PC-9 (cell line): ENCODE measurements around the gene TAF11L7. TPM values are rescaled to one million over a fixed set of nuclear protein-coding genes. Genes with fewer than 3 reads are reported as not detected.
"Not testable (repeated sequence)": the region's sequence is repeated elsewhere in the genome, so short reads cannot be mapped to it uniquely, and the experiment has no call there.

Source experiments
- Bru-seq: library from RNA; stranded (reverse); fragments of 400-500 nt; gene quantifications from one replicate; lab custom pipeline; 2021; lab: Mats Ljungman, UMichigan
- BruChase-seq, 2 experiments: library from RNA; stranded (reverse); fragments of 400-500 nt; gene quantifications; one replicate each; lab custom pipeline; 2021; lab: Mats Ljungman, UMichigan
- BruUV-seq: library from RNA; stranded (reverse); fragments of 400-500 nt; replicated peaks from 2 replicates; lab custom pipeline; 2021; lab: Mats Ljungman, UMichigan
- CTCF ChIA-PET: fragments of 300-600 bp; sonication (Branson Sonifier 250); formaldehyde crosslinking; loops from one replicate; lab custom pipeline; 2022; ENCODE audit warnings: antibody characterized with exemption; lab: Charles Lee
- POLR2A ChIA-PET: fragments of 300-600 bp; sonication (Branson Sonifier 250); formaldehyde crosslinking; loops from one replicate; lab custom pipeline; 2022; ENCODE audit warnings: antibody characterized with exemption; ENCODE audit not compliant: unreplicated experiment; lab: Charles Lee
- DNase-seq, 2 experiments: peaks; one replicate each; pipeline versions ENCODE4 v3.0.0 to v3.0.0-alpha.2; 2015 to 2022; ENCODE audit warnings: mixed read lengths in 1 of 2
- H2AFZ ChIP-seq: fragments of 200-600 bp; sonication (generic); 2 replicates; pipeline ENCODE4 v1.8.1; 2017; ENCODE audit warnings: antibody characterized with exemption
- H3F3A ChIP-seq: fragments of 200-600 bp; sonication (generic); 2 replicates; pipeline ENCODE4 v1.8.1; 2017; ENCODE audit warnings: antibody characterized with exemption, mild to moderate bottlenecking, low read depth; ENCODE audit not compliant: insufficient read depth
- H3K27ac ChIP-seq: fragments of 200-600 bp; sonication (generic); 2 replicates; pipeline ENCODE4 v1.6.1; 2016; ENCODE audit warnings: mixed run types
- H3K27me3 ChIP-seq: fragments of 200-600 bp; sonication (generic); 2 replicates; pipeline ENCODE4 v1.6.1; 2016; ENCODE audit warnings: low read depth, mixed run types; ENCODE audit not compliant: insufficient read depth
- H3K36me3 ChIP-seq: fragments of 200-600 bp; sonication (generic); 2 replicates; pipeline ENCODE4 v1.6.1; 2016; ENCODE audit warnings: low read depth, mixed run types
- H3K4me1 ChIP-seq: fragments of 200-600 bp; sonication (generic); replicated peaks from 2 replicates; pipeline ENCODE4 v1.6.1; 2016; ENCODE audit warnings: mixed run types; ENCODE audit not compliant: insufficient read depth
- H3K4me2 ChIP-seq: fragments of 200-600 bp; sonication (generic); 2 replicates; pipeline ENCODE4 v1.6.1; 2017; ENCODE audit warnings: mixed run types
- H3K4me3 ChIP-seq: fragments of 200-600 bp; sonication (generic); 2 replicates; pipeline ENCODE4 v1.6.1; 2016; ENCODE audit warnings: mixed run types
- H3K79me2 ChIP-seq: fragments of 200-600 bp; sonication (generic); 2 replicates; pipeline ENCODE4 v1.6.1; 2017; ENCODE audit warnings: low read depth, mixed run types
- H3K9me2 ChIP-seq: fragments of 200-600 bp; sonication (generic); 2 replicates; pipeline ENCODE4 v1.8.1; 2017; ENCODE audit warnings: mild to moderate bottlenecking; ENCODE audit not compliant: insufficient read depth
- H3K9me3 ChIP-seq: fragments of 200-600 bp; sonication (generic); 2 replicates; pipeline ENCODE4 v1.8.1; 2016; ENCODE audit warnings: low read depth; ENCODE audit not compliant: insufficient read depth
- H4K20me1 ChIP-seq: fragments of 200-600 bp; sonication (generic); 2 replicates; pipeline ENCODE4 v1.8.1; 2017; ENCODE audit not compliant: insufficient read depth
- CTCF ChIP-seq: fragments of 200-600 bp; sonication (generic); conservative IDR thresholded peaks from 2 replicates; pipeline ENCODE4 v1.6.1; 2017; ENCODE audit warnings: mixed run types, antibody characterized with exemption, mild to moderate bottlenecking, moderate library complexity
- EZH2 ChIP-seq: fragments of 200-600 bp; sonication (generic); IDR thresholded peaks from 2 replicates; pipeline ENCODE4 v1.8.0; 2017; ENCODE audit warnings: antibody characterized with exemption, low read depth
- intact Hi-C: fragments of 100-400 bp; cut with micrococcal nuclease; formaldehyde crosslinking; loops from one replicate; pipeline ENCODE4 v1.10.0; 2022; ENCODE audit not compliant: unreplicated experiment
- long read RNA-seq: library from polyadenylated mRNA; stranded (forward); transcript quantifications from one replicate; pipeline ENCODE4 v2.0.0, GENCODE V29; 2022
- total RNA-seq: library from RNA; stranded (reverse); gene quantifications from 2 replicates; pipeline ENCODE4 v1.2.3, GENCODE V29; 2021

TAF11L7 gene
- not detected in 2 replicates for total RNA-seq
- Bru-seq, nascent RNA: not detected
- not detected for BruChase-seq, experiment 1, labeled RNA remaining after a 2-hour chase
- not detected for BruChase-seq, experiment 2, labeled RNA remaining after a 6-hour chase
- long read RNA-seq: 0 reads

GRCh38 chr5:17585658-17586057 is at the start of gene TAF11L7:
TSS of gene TAF11L7 (minus strand) at chr5:17585758.
- H3K36me3 ChIP-seq, H3K27me3 ChIP-seq, H3K4me3 ChIP-seq, H3K4me1 ChIP-seq, H3K9me3 ChIP-seq, H3K79me2 ChIP-seq, H3K9me2 ChIP-seq, H3K4me2 ChIP-seq, POLR2A ChIA-PET, H3K27ac ChIP-seq, H3F3A ChIP-seq, DNase-seq, H4K20me1 ChIP-seq, intact Hi-C loops, CTCF ChIA-PET, BruUV-seq, H2AFZ ChIP-seq: not testable (repeated sequence)

GRCh38 chr5:17634160-17634559 is 48.6 kb upstream of the TAF11L7 start, which contains the start of gene TAF11L14:
TSS of gene TAF11L14 (plus strand) at chr5:17634460.
- Histone ChIP-seq H3K4me2 (peak within 1 kb of the TSS; percentile 49), H4K20me1 (no peaks in the 10 kb centered on the region), H3K4me1 (no peaks in the 10 kb centered on the region), H3K27me3 (peaks cover 27% of the 10 kb centered on the region), H3K36me3 (no peaks in the 10 kb centered on the region), H3K4me3 (no peak within 1 kb of the TSS), H3K27ac (no peak within 1 kb of the TSS), H3K9me3 (no peaks in the 10 kb centered on the region), H3K9me2 (no peaks in the 10 kb centered on the region), H3K79me2 (no peaks in the 10 kb centered on the region), H2AFZ (no peak within 1 kb of the TSS), H3F3A (no peaks in the 10 kb centered on the region)
- no TSS peak for BruUV-seq
- intact Hi-C loops: no loop called here
- POLR2A ChIA-PET: no interaction called here
- CTCF ChIA-PET: no interaction called here
- no peak for DNase-seq
- TF ChIP-seq EZH2 (no peak), CTCF (no peak)

GRCh38 chr5:17631788-17632187 is 46.2 kb upstream of the TAF11L7 start, which contains the start of gene TAF11L13:
TSS of gene TAF11L13 (plus strand) at chr5:17632088.
- CTCF ChIA-PET, H3K9me2 ChIP-seq, H3K9me3 ChIP-seq, H3K4me2 ChIP-seq, POLR2A ChIA-PET, DNase-seq, H3F3A ChIP-seq, H3K27ac ChIP-seq, H3K4me3 ChIP-seq, intact Hi-C loops, H3K4me1 ChIP-seq, H3K36me3 ChIP-seq, H2AFZ ChIP-seq, BruUV-seq, H4K20me1 ChIP-seq, H3K79me2 ChIP-seq: not testable (repeated sequence)
- peaks cover 34% of the 10 kb centered on the region for H3K27me3 ChIP-seq

GRCh38 chr5:17625686-17626085 is 40.1 kb upstream of the TAF11L7 start:
- no peaks in the 10 kb centered on the region for H3F3A ChIP-seq
- intact Hi-C loops: no loop called here
- H3K27ac ChIP-seq: no peak overlapping the region
- H3K79me2 ChIP-seq: no peaks in the 10 kb centered on the region
- ChIA-PET CTCF (no interaction called here), POLR2A (no interaction called here)
- peaks cover 49% of the 10 kb centered on the region for H3K27me3 ChIP-seq
- no peak overlapping the region for H3K4me3 ChIP-seq
- H3K4me2 ChIP-seq: no peak overlapping the region
- no peaks in the 10 kb centered on the region for H4K20me1 ChIP-seq
- H3K9me2 ChIP-seq: no peaks in the 10 kb centered on the region
- H3K36me3 ChIP-seq: no peaks in the 10 kb centered on the region
- H2AFZ ChIP-seq: no peak overlapping the region
- no peaks in the 10 kb centered on the region for H3K9me3 ChIP-seq
- TF ChIP-seq CTCF: no peak
- TF ChIP-seq EZH2: no peak
- H3K4me1 ChIP-seq: no peaks in the 10 kb centered on the region
- BruUV-seq: no TSS peak
- no peak for DNase-seq
